ENCODE data around the gene KLF7.

Gene KLF7

DNA sequence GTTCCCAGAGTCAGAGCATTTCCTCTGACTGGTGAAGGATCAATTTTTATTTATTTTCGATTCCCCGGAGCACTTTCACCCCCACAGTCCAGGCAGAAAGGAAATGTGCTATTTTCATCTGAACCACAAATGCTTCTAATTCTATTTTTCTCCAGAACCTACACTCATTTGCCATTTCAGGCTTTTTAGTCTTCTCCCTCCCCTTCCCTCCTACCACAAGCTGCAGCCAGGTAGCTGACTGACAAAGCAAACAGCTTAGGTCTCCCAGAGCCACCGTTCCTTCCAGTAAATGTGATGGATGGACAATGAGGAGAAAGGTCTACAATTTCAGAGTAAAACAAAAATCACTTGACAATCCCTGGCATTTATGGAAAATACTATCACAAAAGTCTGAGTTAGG is 76.9 kb downstream of the KLF7 start:
- no peak for DNase-seq

DNA sequence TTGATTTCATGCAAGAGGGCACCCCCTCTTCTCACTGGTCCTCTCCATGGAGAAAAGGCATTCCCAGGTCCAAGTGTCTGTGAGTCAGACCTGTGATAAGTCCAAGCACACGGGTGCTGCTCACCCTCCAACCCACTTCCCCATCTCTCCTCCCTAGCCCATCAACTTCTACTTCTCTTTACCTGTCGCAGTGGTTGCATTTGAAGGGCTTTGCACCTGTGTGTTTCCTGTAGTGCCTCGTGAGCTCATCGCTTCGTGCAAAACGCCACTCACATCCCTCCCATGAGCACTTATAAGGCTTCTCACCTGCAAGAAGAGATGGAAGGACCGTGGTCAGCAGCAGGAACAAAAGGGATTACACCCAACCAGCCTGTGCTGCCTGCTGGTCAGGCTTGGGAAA is 77.5 kb downstream of the KLF7 start:
- no peak for DNase-seq

DNA sequence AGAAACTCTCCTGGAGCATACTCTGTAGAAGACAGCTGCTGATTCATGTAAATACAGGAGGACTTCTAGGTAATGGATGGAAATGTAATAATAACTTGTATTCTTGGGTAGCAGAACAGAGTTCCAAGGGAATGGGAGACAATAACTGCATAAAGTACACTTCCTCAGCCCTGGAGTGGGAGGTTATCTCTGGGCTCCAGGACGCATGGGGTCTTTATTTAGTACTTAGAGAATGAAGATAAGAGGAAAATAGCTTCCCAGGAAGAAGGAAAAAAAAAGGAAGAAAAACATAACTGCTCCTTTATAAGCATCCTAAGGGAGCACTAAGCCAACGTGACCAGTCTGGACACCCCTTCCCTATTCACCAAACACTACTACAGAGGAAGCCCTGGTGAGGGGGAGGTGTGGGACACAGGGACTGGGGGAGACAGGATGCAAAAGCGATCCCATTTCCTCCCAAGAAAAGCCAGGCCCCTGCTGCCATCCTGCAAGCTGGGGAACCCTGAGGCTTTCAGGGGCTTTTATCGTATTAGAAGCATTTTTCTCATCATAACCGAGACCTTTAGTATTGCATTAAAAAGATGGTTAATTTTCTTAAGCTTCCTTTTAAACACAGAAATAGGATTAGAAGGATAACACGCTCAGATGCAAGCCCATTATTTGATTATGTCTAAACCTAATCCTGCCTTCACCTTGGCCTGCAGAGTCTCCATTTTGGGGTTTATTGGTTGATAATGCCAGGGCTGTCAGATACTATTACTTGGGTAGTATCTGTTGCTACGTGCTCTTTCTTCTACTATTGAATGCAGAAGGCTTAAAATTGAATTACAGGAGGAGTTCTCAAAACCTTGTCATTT is 78.5 kb downstream of the KLF7 start:
- no peak for DNase-seq

DNA sequence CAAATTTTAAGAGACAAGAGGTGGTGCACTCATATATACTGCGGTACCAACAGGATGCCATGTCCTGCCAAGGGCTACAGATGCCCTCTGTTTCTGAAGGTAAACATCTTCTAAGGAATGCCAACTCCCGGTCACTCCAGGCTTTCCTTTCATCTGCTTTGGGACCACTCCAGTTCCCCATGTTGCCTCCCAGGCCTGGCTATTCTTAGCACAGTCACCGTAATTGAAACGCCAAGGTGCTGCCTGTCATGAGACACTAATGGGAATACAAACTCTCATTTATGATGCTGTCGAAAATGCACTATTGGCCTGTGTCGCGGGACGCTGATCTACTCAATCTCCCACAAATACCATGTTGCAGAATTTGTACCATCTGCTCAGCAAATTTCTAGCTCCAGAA is 79.6 kb downstream of the KLF7 start:
- no peak for DNase-seq

GRCh38 chr2:207085110-207085509 is 80.6 kb downstream of the KLF7 start:
- no peak for DNase-seq

DNA sequence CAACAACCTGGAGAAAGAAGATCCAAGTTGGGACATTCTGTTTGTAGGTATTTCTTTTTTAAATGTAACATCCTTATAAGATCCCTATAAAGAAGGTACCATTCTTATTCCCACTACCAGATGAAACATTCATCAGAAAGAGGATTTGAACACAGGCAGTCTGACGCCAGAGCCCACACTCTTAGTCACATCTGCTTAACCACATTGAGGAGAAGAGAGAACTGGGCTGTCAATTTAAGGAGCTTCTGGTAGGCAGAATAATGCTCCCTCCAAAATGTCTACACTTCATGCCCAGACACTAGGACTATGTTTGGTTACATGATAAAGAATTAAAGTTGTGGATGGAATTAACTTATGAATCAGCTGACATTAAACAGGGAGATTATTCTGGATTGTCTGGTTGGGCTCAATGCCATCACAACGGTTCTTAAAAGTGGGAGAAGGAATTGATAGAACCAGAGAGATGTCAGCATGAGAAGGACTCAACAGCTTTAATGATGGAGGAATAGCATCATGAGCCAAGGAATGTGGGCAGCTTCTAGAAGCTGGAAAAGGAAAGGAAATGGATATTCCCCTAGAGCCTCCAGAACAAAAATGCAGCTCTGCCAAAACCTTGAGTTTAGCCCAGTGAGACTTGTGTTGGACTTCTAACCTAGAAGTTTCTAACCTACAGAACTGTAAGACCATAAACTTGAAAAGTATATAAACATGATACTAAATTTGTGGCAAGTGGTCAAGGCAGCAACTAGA is 82.2 kb downstream of the KLF7 start:
- DNase-seq: no peak

DNA sequence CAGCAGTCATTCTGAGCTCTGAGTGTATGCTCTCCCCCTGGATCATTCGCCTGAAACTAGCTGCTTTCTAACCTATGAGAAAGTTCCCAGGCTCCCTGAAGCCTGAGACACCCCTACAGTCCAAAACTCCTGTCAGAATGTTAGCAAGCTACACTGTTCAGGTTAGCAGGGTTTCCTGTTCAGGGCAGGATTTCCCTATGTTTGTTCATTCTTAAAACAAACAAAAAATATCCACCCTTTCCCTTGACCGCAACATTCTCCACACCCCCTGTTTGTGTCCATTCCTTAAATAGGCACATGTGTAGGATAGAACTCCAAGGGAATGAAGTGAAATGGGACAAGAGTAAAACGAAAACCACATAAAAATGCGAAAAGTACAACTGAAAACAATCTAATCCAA is 83.1 kb downstream of the KLF7 start:
- no peak for DNase-seq

DNA sequence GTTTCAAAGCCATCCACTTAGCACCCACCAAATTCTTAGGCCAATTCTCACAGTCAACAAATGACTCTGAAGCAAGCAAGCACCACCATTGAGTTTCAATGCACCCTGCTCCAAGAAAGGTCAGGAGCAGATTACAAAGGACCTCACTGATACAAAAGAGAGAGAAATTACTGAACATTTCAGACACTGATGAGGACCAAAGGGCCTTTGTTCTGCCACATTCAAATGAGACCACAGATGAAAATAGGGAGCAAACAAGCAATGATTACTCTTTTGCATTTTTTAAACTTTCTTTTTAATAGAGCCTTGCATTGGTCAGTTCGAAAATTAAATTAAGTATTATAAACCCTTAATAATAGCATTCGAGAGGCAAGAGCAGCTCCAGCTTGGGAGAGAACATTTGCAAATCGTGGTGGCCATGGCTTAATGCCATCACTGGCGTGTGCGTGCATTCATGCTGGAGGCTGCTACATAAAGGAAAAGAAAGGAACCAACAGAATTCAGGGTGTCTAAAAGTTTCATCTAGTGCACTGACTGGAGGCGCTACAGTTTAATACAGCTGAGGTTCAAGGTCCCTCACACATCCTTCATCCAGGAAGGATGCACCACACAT is 87.5 kb downstream of the KLF7 start:
- no peak for DNase-seq

GRCh38 chr2:207077266-207077665 is 88.5 kb downstream of the KLF7 start:
- no peak for DNase-seq

GRCh38 chr2:207075456-207075855 is 90.3 kb downstream of the KLF7 start:
- DNase-seq: no peak

DNA sequence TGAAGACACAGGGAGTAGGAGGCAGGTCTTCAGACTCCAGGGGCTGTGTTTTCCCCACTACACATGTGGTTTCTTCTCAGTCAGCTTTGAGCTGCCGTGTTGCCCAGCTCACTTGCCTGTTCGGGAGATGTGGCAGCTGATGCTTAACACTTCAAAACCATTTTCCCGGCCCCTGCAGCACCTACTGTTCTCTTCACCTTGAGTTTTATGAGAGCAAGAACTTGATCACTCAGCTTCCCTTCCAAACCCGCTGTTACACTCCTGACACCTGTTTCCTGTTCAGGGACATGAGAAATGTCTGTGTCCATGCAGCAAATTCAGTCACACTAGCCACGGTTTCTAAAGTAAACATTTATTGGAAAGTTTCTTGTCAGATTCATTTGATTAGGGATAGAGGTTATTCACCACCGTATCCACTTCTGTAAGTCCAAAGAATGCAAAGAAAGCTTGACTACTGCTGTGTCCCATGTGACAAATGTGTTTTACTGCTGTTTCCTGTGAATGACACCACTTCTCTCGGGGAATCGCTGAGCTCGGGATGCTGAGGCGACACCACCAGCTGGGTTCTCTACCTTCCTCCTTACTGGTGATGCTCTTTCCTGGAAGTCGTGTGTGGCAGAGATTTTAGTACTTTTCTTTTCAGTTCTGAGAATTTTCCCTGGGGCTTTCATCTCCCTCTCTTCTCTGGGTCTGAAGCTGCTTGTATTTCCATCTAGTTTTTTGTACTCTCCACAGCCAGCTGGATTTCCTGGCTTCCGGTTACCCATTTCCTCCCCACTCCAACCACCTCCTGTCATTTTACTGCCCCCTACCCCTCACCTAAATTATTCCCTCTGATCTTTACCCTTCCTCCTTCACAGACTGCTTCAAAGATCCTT is 91.7 kb downstream of the KLF7 start:
- no peak for DNase-seq

DNA sequence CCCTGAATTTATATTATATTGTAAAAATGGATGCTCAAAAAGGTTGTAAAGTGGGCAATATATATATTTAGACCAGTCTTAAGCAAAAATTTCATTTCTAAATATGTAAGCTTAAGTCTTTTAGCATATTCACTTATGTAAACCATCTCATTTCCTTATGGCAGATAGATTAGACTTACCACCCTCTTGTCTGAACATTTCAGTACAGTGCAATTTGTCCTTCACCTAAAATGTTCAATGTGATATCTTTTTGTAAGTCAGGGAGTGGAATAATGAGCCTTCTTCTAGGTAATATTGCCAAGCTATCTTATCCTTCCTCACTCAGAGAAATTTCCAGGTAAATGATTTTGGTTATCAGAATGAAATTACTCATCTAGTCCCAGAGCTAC is 92.3 kb downstream of the KLF7 start:
- DNase-seq: no peak

DNA sequence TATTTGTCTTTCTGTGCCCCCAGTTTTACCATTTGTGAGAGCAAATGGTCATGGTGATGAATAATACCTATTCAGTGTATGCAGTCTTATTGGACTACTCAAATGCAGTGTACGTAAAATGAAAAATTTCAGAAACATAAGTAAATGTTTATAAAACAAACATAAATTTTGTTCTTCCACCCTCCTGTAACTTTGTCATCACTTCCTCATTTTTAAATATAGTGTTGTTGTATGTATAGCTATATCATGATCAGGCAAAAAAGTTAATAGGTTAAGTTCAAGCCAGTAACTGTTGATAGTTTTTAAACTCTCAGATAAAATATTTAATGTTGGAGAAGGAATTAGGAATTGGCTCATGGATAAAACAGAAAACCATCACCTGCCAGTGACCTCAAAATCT is 93.2 kb downstream of the KLF7 start:
- no peak for DNase-seq

DNA sequence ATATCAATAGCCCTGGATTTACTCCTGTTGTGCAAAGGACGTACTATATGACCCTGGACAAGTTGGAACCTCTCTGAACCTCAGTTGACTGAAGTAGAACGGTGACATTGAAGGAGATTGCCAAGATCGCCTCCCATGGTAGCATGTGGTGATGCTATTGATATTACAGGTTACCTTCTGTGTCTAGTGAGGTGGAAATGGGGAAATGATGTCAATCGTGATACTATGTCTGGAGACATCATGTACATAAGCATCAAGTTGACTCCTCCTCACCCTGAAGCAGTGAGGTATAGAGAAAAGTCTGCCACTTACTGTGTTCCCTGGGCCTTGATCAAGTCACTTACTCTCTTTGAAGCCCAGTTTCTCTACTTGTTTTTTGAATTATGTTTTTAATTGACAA is 93.9 kb downstream of the KLF7 start:
- no peak for DNase-seq

DNA sequence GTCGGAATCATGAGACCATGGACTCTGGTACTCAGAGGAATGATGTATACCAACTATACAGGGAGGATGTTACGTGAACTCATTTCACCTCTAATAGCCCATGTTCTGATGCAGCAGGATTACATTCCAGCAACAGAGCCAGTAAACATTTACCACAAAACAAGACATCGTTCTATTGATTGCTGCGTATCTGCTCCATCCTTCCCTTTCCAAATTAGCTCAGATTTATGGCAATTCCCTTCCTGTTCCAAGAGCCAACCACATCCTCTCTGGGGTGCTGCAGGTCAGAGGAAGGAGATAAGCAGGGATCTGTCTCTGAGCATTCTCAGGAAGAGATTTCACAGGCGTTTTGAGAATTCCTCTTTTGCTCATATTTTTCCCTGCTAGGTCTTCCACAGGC is 98.3 kb downstream of the KLF7 start:
- no peak for DNase-seq

GRCh38 chr2:207066791-207067460 is 98.8 kb downstream of the KLF7 start:
- no peak for DNase-seq

DNA sequence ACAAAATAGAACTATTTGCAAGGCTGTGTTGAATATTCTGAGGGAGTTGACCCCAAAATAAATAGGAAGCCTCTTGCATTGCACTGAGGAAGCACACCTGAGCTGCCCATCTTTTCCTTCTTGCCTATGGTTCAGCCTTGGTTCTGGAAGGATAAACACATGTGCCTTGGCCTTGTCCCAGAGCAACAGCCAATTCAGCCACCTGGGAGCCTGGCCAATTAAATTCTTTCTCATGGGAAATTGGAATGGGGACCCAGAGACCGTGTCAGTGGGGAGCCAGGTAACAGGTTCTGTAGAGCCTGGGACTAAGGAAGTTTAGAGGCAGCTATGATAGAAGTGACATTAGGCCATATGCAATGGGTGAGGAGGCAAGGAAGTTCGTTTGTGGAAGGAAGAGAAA is 99.6 kb downstream of the KLF7 start:
- DNase-seq: no peak

GRCh38 chr2:207064128-207064690 is 101.5 kb downstream of the KLF7 start:
- DNase-seq: no peak

- DNase-seq: no peak
Measured at GRCh38 chr2:207061181-207061580, 104.6 kb downstream of the KLF7 start.

DNA sequence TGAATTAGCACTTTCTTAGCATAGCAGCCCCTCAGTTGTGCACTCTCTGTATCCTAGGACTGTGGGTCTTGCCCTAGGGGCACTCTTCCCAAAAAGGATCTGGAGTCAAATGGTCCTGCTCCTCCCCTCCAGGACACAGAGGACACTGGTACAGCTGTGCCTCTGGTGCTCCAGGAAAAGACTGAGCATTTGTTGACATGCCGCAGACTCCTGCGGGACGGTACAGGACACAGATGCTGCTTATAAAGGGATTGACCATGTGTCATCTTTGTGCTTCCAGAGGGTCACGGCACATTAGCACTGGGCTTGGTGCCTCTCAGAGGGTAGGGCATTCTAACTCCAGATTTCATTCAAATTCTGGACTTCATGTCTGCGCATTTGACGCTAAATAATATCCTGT is 110.5 kb downstream of the KLF7 start:
- no peak for DNase-seq

DNA sequence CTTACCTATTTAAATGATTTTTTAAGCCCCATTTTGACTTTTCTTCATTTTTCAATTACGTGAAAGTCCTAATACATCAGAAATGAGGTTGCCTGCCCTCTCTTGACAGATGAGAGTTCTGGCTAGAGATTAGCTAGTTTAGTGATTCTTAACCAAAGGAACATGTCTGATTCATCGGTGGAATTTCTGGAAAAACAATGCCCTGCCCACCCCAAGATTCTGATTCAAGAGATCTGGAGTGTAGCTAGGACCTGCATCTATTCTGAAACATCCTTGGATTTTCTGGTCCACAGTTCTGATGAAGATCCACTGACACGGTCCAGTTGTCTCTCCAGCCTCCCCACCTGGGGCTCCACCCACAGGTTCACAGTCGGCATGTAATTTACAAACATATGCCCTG is 111.2 kb downstream of the KLF7 start:
- no peak for DNase-seq

- no peak for DNase-seq
Measured at GRCh38 chr2:207051385-207051965, 114.3 kb downstream of the KLF7 start.

All from SW 1271 (cell line).